ENCODE results near the gene FGF2.
"Not testable (repeated sequence)": the region's sequence is repeated elsewhere in the genome, so short reads cannot be mapped to it uniquely, and the experiment has no call there.

The FGF2 gene

DNA sequence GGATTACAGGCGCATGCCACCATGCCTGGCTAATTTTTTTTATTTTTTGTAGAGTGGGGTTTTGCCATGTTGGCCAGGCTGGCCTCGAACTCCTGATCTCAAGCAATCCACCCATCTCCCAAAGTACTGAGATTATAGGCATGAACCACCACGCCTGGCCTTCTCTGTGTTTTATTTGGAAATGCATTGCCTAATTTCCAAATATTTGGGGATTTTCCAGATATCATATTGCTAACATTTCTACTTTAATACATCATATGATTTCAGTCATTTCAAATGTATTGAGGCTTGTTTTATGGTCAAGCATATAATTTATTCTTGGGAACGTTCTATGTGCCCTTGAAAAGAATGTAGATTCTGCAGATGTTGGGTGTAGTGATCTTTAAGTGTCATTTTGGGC is 38.8 kb downstream of the FGF2 start:
- Histone ChIP-seq H2BK12ac (ENCODE audit: low read length) (no peak overlapping the region), H4K8ac (ENCODE audit: low read depth, low read length) (no peak overlapping the region), H3K79me1 (ENCODE audit: low read depth, low read length) (no peaks in the 10 kb centered on the region), H3K4me3 (ENCODE audit: low read length in 2 of 2) (no peak overlapping the region), H2BK120ac (ENCODE audit: low read depth, low read length) (no peak overlapping the region), H2BK15ac (ENCODE audit: low read length) (no peak overlapping the region), H3K36me3 (replicated peaks in 1 of 2; ENCODE audit: control insufficient read depth in 2 of 2, insufficient read depth in 2 of 2, low read length in 2 of 2) (no peaks in the 10 kb centered on the region), H3K9me3 (replicated peaks in 1 of 2; ENCODE audit: control insufficient read depth in 2 of 2, insufficient read depth in 1 of 2, low read depth in 1 of 2, low read length in 2 of 2) (no peaks in the 10 kb centered on the region), H4K91ac (ENCODE audit: low read depth, low read length, poor library complexity) (no peak overlapping the region), H3K4ac (ENCODE audit: low read length) (no peak overlapping the region), H3K18ac (ENCODE audit: low read length) (no peak overlapping the region), H3K27me3 (ENCODE audit: control insufficient read depth in 3 of 3, insufficient read depth in 3 of 3, low read depth in 1 of 3, low read length in 3 of 3) (no peaks in the 10 kb centered on the region), H2BK5ac (ENCODE audit: low read length) (no peak overlapping the region), H2AK5ac (ENCODE audit: low read depth, low read length) (no peak overlapping the region), H3K4me1 (ENCODE audit: control insufficient read depth in 2 of 2, insufficient read depth in 1 of 2, low read depth in 1 of 2, low read length in 2 of 2) (peaks cover 0 to 3% of the 10 kb centered on the region in 2 donors), H3K9ac (ENCODE audit: low read depth, low read length, poor library complexity) (no peak overlapping the region), H3K23ac (ENCODE audit: low read depth, low read length, poor library complexity) (no peak overlapping the region), H3K14ac (ENCODE audit: low read length) (no peak overlapping the region), H3K27ac (replicated peaks; ENCODE audit: low read length) (no peak overlapping the region), H3K4me2 (ENCODE audit: insufficient read depth, low read length, poor library complexity, severe bottlenecking) (no peak overlapping the region), H2AFZ (ENCODE audit: low read length) (no peak overlapping the region)
- no CpG with 5 or more reads among the region's 4 CpGs for WGBS, 2 donors (ENCODE audit: extremely low coverage in 2 of 2, insufficient read length in 2 of 2, insufficient replicate concordance in 1 of 2)
- no peak for DNase-seq (ENCODE audit: low spot score)

GRCh38 chr4:122868235-122868634 is 41.6 kb downstream of the FGF2 start:
- H3K4me3 ChIP-seq (ENCODE audit: low read length in 2 of 2); H3K27me3 ChIP-seq (ENCODE audit: control insufficient read depth in 3 of 3, insufficient read depth in 3 of 3, low read depth in 1 of 3, low read length in 3 of 3); H4K8ac ChIP-seq (ENCODE audit: low read depth, low read length); DNase-seq (ENCODE audit: low spot score); H2AK5ac ChIP-seq (ENCODE audit: low read depth, low read length); H3K18ac ChIP-seq (ENCODE audit: low read length); H3K9ac ChIP-seq (ENCODE audit: low read depth, low read length, poor library complexity); H3K14ac ChIP-seq (ENCODE audit: low read length); H2BK5ac ChIP-seq (ENCODE audit: low read length); H2BK15ac ChIP-seq (ENCODE audit: low read length); H3K36me3 ChIP-seq (replicated peaks in 1 of 2; ENCODE audit: control insufficient read depth in 2 of 2, insufficient read depth in 2 of 2, low read length in 2 of 2); H3K4ac ChIP-seq (ENCODE audit: low read length); H3K79me1 ChIP-seq (ENCODE audit: low read depth, low read length); H2BK12ac ChIP-seq (ENCODE audit: low read length); H3K4me2 ChIP-seq (ENCODE audit: insufficient read depth, low read length, poor library complexity, severe bottlenecking); H3K27ac ChIP-seq (replicated peaks; ENCODE audit: low read length); H3K4me1 ChIP-seq (ENCODE audit: control insufficient read depth in 2 of 2, insufficient read depth in 1 of 2, low read depth in 1 of 2, low read length in 2 of 2); H3K23ac ChIP-seq (ENCODE audit: low read depth, low read length, poor library complexity); H4K91ac ChIP-seq (ENCODE audit: low read depth, low read length, poor library complexity); H2AFZ ChIP-seq (ENCODE audit: low read length); H3K9me3 ChIP-seq (replicated peaks in 1 of 2; ENCODE audit: control insufficient read depth in 2 of 2, insufficient read depth in 1 of 2, low read depth in 1 of 2, low read length in 2 of 2); H2BK120ac ChIP-seq (ENCODE audit: low read depth, low read length): not testable (repeated sequence)
- WGBS, 2 donors (ENCODE audit: extremely low coverage in 2 of 2, insufficient read length in 2 of 2, insufficient replicate concordance in 1 of 2), result no CpG with 5 or more reads among the region's 3 CpGs

DNA sequence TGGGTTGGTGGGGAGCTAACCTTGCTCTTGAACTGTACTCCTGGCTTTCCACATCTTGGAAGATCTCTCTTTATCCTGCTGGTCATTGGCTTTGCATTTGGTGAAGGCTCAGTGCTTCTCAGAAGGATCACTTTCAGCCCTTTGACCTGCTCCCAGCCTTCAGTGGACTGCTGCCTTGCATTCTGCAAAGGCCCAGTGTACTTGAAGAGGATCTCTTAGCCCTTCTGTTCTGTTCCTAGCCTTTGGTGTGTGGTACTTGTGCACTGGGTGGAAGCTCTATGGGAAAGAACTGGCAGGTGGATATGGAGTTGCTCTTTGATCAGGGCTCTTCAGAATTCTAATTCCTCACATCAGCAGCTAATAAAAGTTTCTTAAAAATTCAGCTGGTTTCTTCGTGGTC is 46.5 kb downstream of the FGF2 start:
- Histone ChIP-seq H3K27me3 (ENCODE audit: control insufficient read depth in 3 of 3, insufficient read depth in 3 of 3, low read depth in 1 of 3, low read length in 3 of 3) (no peaks in the 10 kb centered on the region), H3K27ac (replicated peaks; ENCODE audit: low read length) (no peak overlapping the region), H3K14ac (ENCODE audit: low read length) (no peak overlapping the region), H3K9ac (ENCODE audit: low read depth, low read length, poor library complexity) (no peak overlapping the region), H3K79me1 (ENCODE audit: low read depth, low read length) (no peaks in the 10 kb centered on the region), H2BK12ac (ENCODE audit: low read length) (no peak overlapping the region), H4K91ac (ENCODE audit: low read depth, low read length, poor library complexity) (no peak overlapping the region), H2AFZ (ENCODE audit: low read length) (no peak overlapping the region), H2BK5ac (ENCODE audit: low read length) (no peak overlapping the region), H4K8ac (ENCODE audit: low read depth, low read length) (no peak overlapping the region), H3K4ac (ENCODE audit: low read length) (no peak overlapping the region), H3K23ac (ENCODE audit: low read depth, low read length, poor library complexity) (no peak overlapping the region), H3K4me3 (ENCODE audit: low read length in 2 of 2) (no peak overlapping the region), H3K18ac (ENCODE audit: low read length) (no peak overlapping the region), H3K36me3 (replicated peaks in 1 of 2; ENCODE audit: control insufficient read depth in 2 of 2, insufficient read depth in 2 of 2, low read length in 2 of 2) (peaks cover 2 to 16% of the 10 kb centered on the region in 2 donors), H2AK5ac (ENCODE audit: low read depth, low read length) (no peak overlapping the region), H2BK120ac (ENCODE audit: low read depth, low read length) (no peak overlapping the region), H3K9me3 (replicated peaks in 1 of 2; ENCODE audit: control insufficient read depth in 2 of 2, insufficient read depth in 1 of 2, low read depth in 1 of 2, low read length in 2 of 2) (peaks cover 0 to 6% of the 10 kb centered on the region in 2 donors), H3K4me1 (ENCODE audit: control insufficient read depth in 2 of 2, insufficient read depth in 1 of 2, low read depth in 1 of 2, low read length in 2 of 2) (no peaks in the 10 kb centered on the region), H3K4me2 (ENCODE audit: insufficient read depth, low read length, poor library complexity, severe bottlenecking) (no peak overlapping the region), H2BK15ac (ENCODE audit: low read length) (no peak overlapping the region)
- DNase-seq (ENCODE audit: low spot score), result no peak
- WGBS, 2 donors (ENCODE audit: extremely low coverage in 2 of 2, insufficient read length in 2 of 2, insufficient replicate concordance in 1 of 2), result no CpG with 5 or more reads among the region's 1 CpG

GRCh38 chr4:122873821-122874593 is 47.4 kb downstream of the FGF2 start:
- H3K79me1 ChIP-seq (ENCODE audit: low read depth, low read length), result no peaks in the 10 kb centered on the region
- H3K27ac ChIP-seq (replicated peaks; ENCODE audit: low read length), result no peak overlapping the region

More at GRCh38 chr4:122873821-122874593, 47.4 kb downstream of the FGF2 start:
- no peak overlapping the region for H3K4me3 ChIP-seq (ENCODE audit: low read length in 2 of 2)
- H3K4me2 ChIP-seq (ENCODE audit: insufficient read depth, low read length, poor library complexity, severe bottlenecking), result no peak overlapping the region
- H2AK5ac ChIP-seq (ENCODE audit: low read depth, low read length), result no peak overlapping the region
- no CpG with 5 or more reads among the region's 4 CpGs for WGBS, 2 donors (ENCODE audit: extremely low coverage in 2 of 2, insufficient read length in 2 of 2, insufficient replicate concordance in 1 of 2)
- H2BK5ac ChIP-seq (ENCODE audit: low read length), result no peak overlapping the region
- no peak overlapping the region for H3K23ac ChIP-seq (ENCODE audit: low read depth, low read length, poor library complexity)
- H3K4ac ChIP-seq (ENCODE audit: low read length), result no peak overlapping the region
- no peak overlapping the region for H2AFZ ChIP-seq (ENCODE audit: low read length)
- DNase-seq (ENCODE audit: low spot score), result no peak
- peaks cover 2 to 24% of the 10 kb centered on the region in 2 donors for H3K36me3 ChIP-seq (replicated peaks in 1 of 2; ENCODE audit: control insufficient read depth in 2 of 2, insufficient read depth in 2 of 2, low read length in 2 of 2)
- no peak overlapping the region for H2BK120ac ChIP-seq (ENCODE audit: low read depth, low read length)
- no peak overlapping the region for H3K18ac ChIP-seq (ENCODE audit: low read length)
- no peak overlapping the region for H2BK12ac ChIP-seq (ENCODE audit: low read length)
- H2BK15ac ChIP-seq (ENCODE audit: low read length), result no peak overlapping the region
- peaks cover 0 to 11% of the 10 kb centered on the region in 2 donors for H3K9me3 ChIP-seq (replicated peaks in 1 of 2; ENCODE audit: control insufficient read depth in 2 of 2, insufficient read depth in 1 of 2, low read depth in 1 of 2, low read length in 2 of 2)
- no peak overlapping the region for H4K91ac ChIP-seq (ENCODE audit: low read depth, low read length, poor library complexity)
- no peak overlapping the region for H3K14ac ChIP-seq (ENCODE audit: low read length)
- H3K27me3 ChIP-seq (ENCODE audit: control insufficient read depth in 3 of 3, insufficient read depth in 3 of 3, low read depth in 1 of 3, low read length in 3 of 3), result no peaks in the 10 kb centered on the region
- no peaks in the 10 kb centered on the region for H3K4me1 ChIP-seq (ENCODE audit: control insufficient read depth in 2 of 2, insufficient read depth in 1 of 2, low read depth in 1 of 2, low read length in 2 of 2)
- H4K8ac ChIP-seq (ENCODE audit: low read depth, low read length), result no peak overlapping the region
- no peak overlapping the region for H3K9ac ChIP-seq (ENCODE audit: low read depth, low read length, poor library complexity)
